Testis (tissue), 2 donors: ENCODE measurements around the gene CCM2.

Experiments used
- POLR2A ChIP-seq: fragments of 450-650 bp; IDR thresholded peaks from one replicate; pipeline ENCODE4 v1.6.1; 2017; ENCODE audit warnings: antibody characterized with exemption, mild to moderate bottlenecking, moderate library complexity
- TF ChIP-seq, protein P1 (sequence below), 3 experiments: fragments of 450-650 bp in 2 of 3; fragments of 200-600 bp in 1 of 3; sonication (generic) in 1 of 3; IDR thresholded peaks; one replicate each; pipeline ENCODE4 v1.5.1; 2016 to 2019; ENCODE audit warnings: antibody characterized with exemption in 3 of 3, mild to moderate bottlenecking in 2 of 3, moderate library complexity in 1 of 3

DNA sequence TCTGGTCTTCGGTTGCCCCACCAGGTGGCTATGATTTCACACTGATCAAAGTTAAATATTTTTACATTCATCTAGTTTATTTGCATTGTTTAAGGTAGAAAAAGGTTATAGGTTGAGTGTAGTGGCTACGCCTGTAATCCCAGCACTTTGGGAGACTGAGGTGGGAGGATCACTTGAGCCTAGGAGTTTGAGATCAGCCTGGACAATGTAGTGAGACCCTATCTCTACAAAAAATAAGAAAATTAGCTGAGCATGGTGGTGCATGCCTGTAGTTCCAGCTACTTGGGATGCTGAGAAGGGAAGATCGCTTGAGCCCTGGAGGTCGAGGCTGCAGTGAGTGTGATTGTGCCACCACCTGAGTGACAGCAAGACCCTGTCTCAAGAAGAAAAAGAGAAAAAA lies 3.8 kb downstream of the CCM2 start:
- TF ChIP-seq, protein P1, sequence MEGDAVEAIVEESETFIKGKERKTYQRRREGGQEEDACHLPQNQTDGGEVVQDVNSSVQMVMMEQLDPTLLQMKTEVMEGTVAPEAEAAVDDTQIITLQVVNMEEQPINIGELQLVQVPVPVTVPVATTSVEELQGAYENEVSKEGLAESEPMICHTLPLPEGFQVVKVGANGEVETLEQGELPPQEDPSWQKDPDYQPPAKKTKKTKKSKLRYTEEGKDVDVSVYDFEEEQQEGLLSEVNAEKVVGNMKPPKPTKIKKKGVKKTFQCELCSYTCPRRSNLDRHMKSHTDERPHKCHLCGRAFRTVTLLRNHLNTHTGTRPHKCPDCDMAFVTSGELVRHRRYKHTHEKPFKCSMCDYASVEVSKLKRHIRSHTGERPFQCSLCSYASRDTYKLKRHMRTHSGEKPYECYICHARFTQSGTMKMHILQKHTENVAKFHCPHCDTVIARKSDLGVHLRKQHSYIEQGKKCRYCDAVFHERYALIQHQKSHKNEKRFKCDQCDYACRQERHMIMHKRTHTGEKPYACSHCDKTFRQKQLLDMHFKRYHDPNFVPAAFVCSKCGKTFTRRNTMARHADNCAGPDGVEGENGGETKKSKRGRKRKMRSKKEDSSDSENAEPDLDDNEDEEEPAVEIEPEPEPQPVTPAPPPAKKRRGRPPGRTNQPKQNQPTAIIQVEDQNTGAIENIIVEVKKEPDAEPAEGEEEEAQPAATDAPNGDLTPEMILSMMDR (IDR thresholded peaks at IDR 0.05) = no peak
- no peak for TF ChIP-seq POLR2A
